K562 (cell line): ENCODE data around the gene GLRX3. TPM values are rescaled to one million over a fixed set of nuclear protein-coding genes. Genes with fewer than 3 reads are reported as not detected.

Experiments used
- ATAC-seq: fragments of 200-7000 bp; cut with Tn5 transposase; 3 replicates; pipeline ENCODE4 v1.9.1; 2020; ENCODE audit warnings: moderate library complexity
- BruUV-seq: library from RNA; stranded (reverse); fragments of 400-500 nt; replicated peaks from 2 replicates; lab custom pipeline; 2021; lab: Mats Ljungman, UMichigan
- CTCF ChIA-PET: fragments of 300-600 bp; formaldehyde crosslinking; extraction: SDS; loops from one replicate; lab custom pipeline; 2021; ENCODE audit warnings: low intra/inter-chr PET ratio; lab: Yijun Ruan, JAX
- POLR2A ChIA-PET: fragments of 300-600, 350-650 bp; sonication (Branson Sonifier 250); formaldehyde crosslinking; extraction: SDS; loops from one replicate; lab custom pipeline; 2021; ENCODE audit warnings: antibody characterized with exemption, inconsistent platforms; lab: Yijun Ruan, JAX
- DNase-seq, 4 experiments: peaks; one replicate each; pipeline versions ENCODE4 v3.0.0 to v3.0.0-alpha.2; 2011 to 2018; ENCODE audit warnings: low spot score in 3 of 4, mixed read lengths in 3 of 4; ENCODE audit errors: extremely low read depth in 1 of 4
- FAIRE-seq: peaks from 2 replicates; lab custom pipeline; 2011; peaks lifted over from hg19 to GRCh38; lab: Jason Lieb, UNC
- H2AFZ ChIP-seq: 2 replicates; pipeline ENCODE4 v1.6.0; 2011; ENCODE audit warnings: low read depth, low read length, control low read depth, inconsistent platforms
- H3K27ac ChIP-seq: fragments of 200-600 bp; 3 replicates; pipeline ENCODE4 v1.8.0; 2011; ENCODE audit warnings: low read depth, mild to moderate bottlenecking, control low read depth, inconsistent platforms, low read length, moderate library complexity, mixed read lengths; ENCODE audit errors: extremely low read depth
- H3K27me3 ChIP-seq, 2 experiments: fragments of 300-600 bp in 1 of 2; 2 replicates in 1 of 2; 3 replicates in 1 of 2; pipeline versions ENCODE4 v1.6.0 to v1.8.0; 2011; ENCODE audit warnings: inconsistent platforms in 2 of 2, low read length in 2 of 2, mild to moderate bottlenecking in 1 of 2, mixed read lengths in 1 of 2, moderate library complexity in 1 of 2; ENCODE audit not compliant: control insufficient read depth in 2 of 2, insufficient read depth in 2 of 2
- H3K36me3 ChIP-seq: fragments of 300-600 bp; 3 replicates; pipeline ENCODE4 v1.8.0; 2011; ENCODE audit warnings: mild to moderate bottlenecking, low read length, inconsistent platforms; ENCODE audit not compliant: control insufficient read depth, insufficient read depth
- H3K4me1 ChIP-seq, 2 experiments: fragments of 200-600 bp in 1 of 2; replicated peaks in 1 of 2; 2 replicates in 1 of 2; 3 replicates in 1 of 2; pipeline versions ENCODE4 v1.5.1 to v1.8.0; 2011; ENCODE audit warnings: inconsistent platforms in 2 of 2, low read length in 2 of 2, mild to moderate bottlenecking in 1 of 2, mixed read lengths in 1 of 2, moderate library complexity in 1 of 2; ENCODE audit not compliant: control insufficient read depth in 2 of 2, insufficient read depth in 2 of 2
- H3K4me2 ChIP-seq: 2 replicates; pipeline ENCODE4 v1.6.1; 2011; ENCODE audit warnings: low read length, control low read depth, inconsistent platforms, mixed read lengths; ENCODE audit not compliant: insufficient read depth
- H3K4me3 ChIP-seq: fragments of 200-600 bp; sonication (generic), shearing (Covaris generic); 2 replicates; pipeline ENCODE4 v1.5.1; 2016; ENCODE audit warnings: control low read depth, inconsistent platforms
- H3K79me2 ChIP-seq: fragments of 200-600 bp; 3 replicates; pipeline ENCODE4 v1.8.0; 2011; ENCODE audit warnings: low read length, inconsistent platforms; ENCODE audit not compliant: control insufficient read depth, insufficient read depth
- H3K9ac ChIP-seq, 2 experiments: 2 replicates each; pipeline versions ENCODE4 v1.6.0 to v1.6.1; 2011; ENCODE audit warnings: low read depth in 2 of 2, low read length in 2 of 2, control low read depth in 1 of 2, inconsistent platforms in 1 of 2, mild to moderate bottlenecking in 1 of 2, mixed read lengths in 1 of 2; ENCODE audit not compliant: insufficient read depth in 1 of 2
- H3K9me1 ChIP-seq: one replicate; pipeline ENCODE4 v1.6.0; 2011; ENCODE audit warnings: inconsistent platforms, mild to moderate bottlenecking, low read length, moderate library complexity; ENCODE audit not compliant: control insufficient read depth, insufficient read depth
- H3K9me3 ChIP-seq: replicated peaks from 2 replicates; pipeline ENCODE4 v1.5.1; 2011; ENCODE audit warnings: low read depth, low read length, inconsistent platforms; ENCODE audit not compliant: control insufficient read depth, insufficient read depth
- H4K20me1 ChIP-seq: replicated peaks from 2 replicates; pipeline ENCODE4 v1.6.1; 2011; ENCODE audit warnings: low read length, inconsistent platforms, mixed read lengths; ENCODE audit not compliant: control insufficient read depth, insufficient read depth
- ARID1B ChIP-seq: fragments of 450-650 bp; IDR thresholded peaks from 2 replicates; pipeline ENCODE4 v1.6.1; 2016; ENCODE audit warnings: antibody characterized with exemption, mild to moderate bottlenecking, inconsistent platforms
- OTX1 ChIP-seq: fragments of 450-650 bp; formaldehyde crosslinking; IDR thresholded peaks from 2 replicates; pipeline ENCODE4 v1.4.0; 2022; ENCODE audit warnings: mild to moderate bottlenecking
- POLR2AphosphoS2 ChIP-seq: IDR thresholded peaks from 2 replicates; pipeline ENCODE4 v1.6.1; 2012; ENCODE audit warnings: low read length, improper control_type of control experiment
- TCF15 ChIP-seq: fragments of 250-450 bp; sonication (Bioruptor Pico); IDR thresholded peaks from 2 replicates; pipeline ENCODE4 v1.8.0; 2022; ENCODE audit warnings: moderate library complexity, mild to moderate bottlenecking, inconsistent platforms
- TCF7L2 ChIP-seq: fragments of 150-350 bp; IDR thresholded peaks from 2 replicates; pipeline ENCODE4 v1.6.1; 2016; ENCODE audit warnings: low read depth, mild to moderate bottlenecking, low read length, moderate library complexity
- ZBTB34 ChIP-seq: fragments of 250-450 bp; sonication (Bioruptor Pico); IDR thresholded peaks from 2 replicates; pipeline ENCODE4 v1.8.0; 2021; ENCODE audit warnings: mild to moderate bottlenecking, moderate library complexity
- ZNF282 ChIP-seq: sonication (generic); formaldehyde crosslinking; IDR thresholded peaks from 2 replicates; pipeline ENCODE4 v1.8.1; 2023; ENCODE audit warnings: missing genetic modification reagents
- ZNF696 ChIP-seq: fragments of 250-450 bp; sonication (Bioruptor Pico); conservative IDR thresholded peaks from 2 replicates; pipeline ENCODE4 v1.4.0; 2020; ENCODE audit warnings: mild to moderate bottlenecking, moderate library complexity
- ZNF77 ChIP-seq: fragments of 250-450 bp; sonication (Bioruptor Pico); IDR thresholded peaks from 2 replicates; pipeline ENCODE4 v1.5.0; 2020
- WGBS: fragments of 100-300 bp; shearing (Covaris generic); methylation state at CpG from one replicate; pipeline ENCODE4 v1.1.6; 2016; ENCODE audit warnings: low coverage, mixed read lengths; ENCODE audit not compliant: insufficient coverage; ENCODE audit errors: missing lambda C conversion rate; 5-methylcytosine and 5-hydroxymethylcytosine counted together
- in situ Hi-C: fragments of 300-500 bp; cut with MboI; formaldehyde crosslinking; loops from 4 replicates; pipeline ENCODE4 v1.15.0; 2018; ENCODE audit warnings: inconsistent platforms, mixed read lengths
- intact Hi-C: fragments of 100-400 bp; cut with micrococcal nuclease; formaldehyde crosslinking; loops from 2 replicates; pipeline ENCODE4 v1.14.2; 2022
- polyA plus RNA-seq, 8 experiments: library from polyadenylated mRNA; depleted of rRNA in 4 of 8; stranded (reverse) in 5 of 8; unstranded in 3 of 8; fragments of >200 nt; fragmentation: Nextera tagmentation in 2 of 8; fragmentation: Illumina TruSeq in 1 of 8; extraction: Ambion mirVana in 2 of 8; extraction: Trizol in 1 of 8; gene quantifications; 2 replicates each; pipeline versions ENCODE4 v1.2.1 to v1.2.3, GENCODE V29; 2011 to 2014; ENCODE audit warnings: inconsistent platforms in 1 of 8, missing spikeins in 1 of 8
- total RNA-seq, 7 experiments: library from RNA; depleted of rRNA in 6 of 7; stranded (reverse); fragments of >200 nt in 6 of 7; fragmentation: Illumina TruSeq in 2 of 7; extraction: Trizol in 2 of 7; gene quantifications; 2 replicates each; pipeline versions ENCODE4 v1.2.1 to v1.2.3, GENCODE V29; 2011 to 2021; ENCODE audit warnings: low replicate concordance in 1 of 7
- TF ChIP-seq, protein P1 (sequence below): fragments of 450-650 bp; formaldehyde crosslinking; IDR thresholded peaks from 2 replicates; pipeline ENCODE4 v1.4.0; 2022; ENCODE audit warnings: missing genetic modification characterization

GLRX3 gene
- total and polyA plus RNA-seq, 9 of the 15 experiments (the other 6 are each of a cell fraction or from before 2014, with no cell fraction given): 115 to 190 (median 169) TPM

GRCh38 chr10:130180416-130180815 is 44.2 kb downstream of the GLRX3 start:
- H2AFZ ChIP-seq: no peak overlapping the region
- no peaks in the 10 kb centered on the region for H3K9me3 ChIP-seq
- TF ChIP-seq TCF7L2: no peak
- TF ChIP-seq ZNF696: no peak
- TF ChIP-seq ARID1B: no peak
- TF ChIP-seq OTX1 (CRISPR knock-in tag): no peak
- TF ChIP-seq, protein P1, sequence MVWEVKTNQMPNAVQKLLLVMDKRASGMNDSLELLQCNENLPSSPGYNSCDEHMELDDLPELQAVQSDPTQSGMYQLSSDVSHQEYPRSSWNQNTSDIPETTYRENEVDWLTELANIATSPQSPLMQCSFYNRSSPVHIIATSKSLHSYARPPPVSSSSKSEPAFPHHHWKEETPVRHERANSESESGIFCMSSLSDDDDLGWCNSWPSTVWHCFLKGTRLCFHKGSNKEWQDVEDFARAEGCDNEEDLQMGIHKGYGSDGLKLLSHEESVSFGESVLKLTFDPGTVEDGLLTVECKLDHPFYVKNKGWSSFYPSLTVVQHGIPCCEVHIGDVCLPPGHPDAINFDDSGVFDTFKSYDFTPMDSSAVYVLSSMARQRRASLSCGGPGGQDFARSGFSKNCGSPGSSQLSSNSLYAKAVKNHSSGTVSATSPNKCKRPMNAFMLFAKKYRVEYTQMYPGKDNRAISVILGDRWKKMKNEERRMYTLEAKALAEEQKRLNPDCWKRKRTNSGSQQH (CRISPR knock-in tag): no peak
- TF ChIP-seq ZNF77 (CRISPR knock-in tag): no peak
- TF ChIP-seq TCF15 (CRISPR knock-in tag): no peak
- TF ChIP-seq POLR2AphosphoS2: no peak
- no peak for TF ChIP-seq ZNF282 (CRISPR knock-in tag)
- no peak for TF ChIP-seq ZBTB34
- intact Hi-C loops: no loop called here
- 100% methylated on average over 1 of the region's 1 CpG for WGBS
- ChIA-PET CTCF (no interaction called here), POLR2A (interaction anchor here (1.0 to 1.1 kb wide), 2 partner anchors 8 to 21 kb away, joined by 3 read pairs; no protein-coding TSS in a partner anchor)
- H3K4me1 ChIP-seq: no peaks in the 10 kb centered on the region
- FAIRE-seq (no peak), DNase-seq (no peak), ATAC-seq (no peak)
- H3K36me3 ChIP-seq: peaks cover 80% of the 10 kb centered on the region
- H3K9me1 ChIP-seq: no peaks in the 10 kb centered on the region
- H3K27ac ChIP-seq: no peak overlapping the region
- no peaks in the 10 kb centered on the region for H3K27me3 ChIP-seq
- H4K20me1 ChIP-seq: no peaks in the 10 kb centered on the region
- no peak overlapping the region for H3K4me2 ChIP-seq
- H3K9ac ChIP-seq: no peak overlapping the region
- BruUV-seq: no TSS peak
- in situ Hi-C loops: no loop called here
- no peaks in the 10 kb centered on the region; the same call in 2 of the 3 replicates for H3K79me2 ChIP-seq
- H3K4me3 ChIP-seq: no peak overlapping the region
